NB4 (cell line): ENCODE data around the gene CCDC107.

Source experiments
- DNase-seq: peaks from one replicate; pipeline ENCODE4 v3.0.0; 2010; ENCODE audit warnings: low read depth
- H3K4me3 ChIP-seq: one replicate; pipeline ENCODE4 v1.5.1; 2011; ENCODE audit warnings: mild to moderate bottlenecking, low read depth, low read length, moderate library complexity
- MYC ChIP-seq: IDR thresholded peaks from 2 replicates; pipeline ENCODE4 v1.6.1; 2011; ENCODE audit warnings: low read depth, low read length
- POLR2A ChIP-seq: IDR thresholded peaks from 2 replicates; pipeline ENCODE4 v1.6.1; 2011; ENCODE audit warnings: mild to moderate bottlenecking; ENCODE audit not compliant: insufficient read length; ENCODE audit errors: extremely low read depth
- TF ChIP-seq, protein P1 (sequence below): IDR thresholded peaks from one replicate; pipeline ENCODE4 v1.5.1; 2012; ENCODE audit warnings: low read depth, low read length
- TF ChIP-seq, protein P2 (sequence below): IDR thresholded peaks from 2 replicates; pipeline ENCODE4 v1.6.1; 2011; ENCODE audit warnings: low read depth, low read length

Gene CCDC107

DNA sequence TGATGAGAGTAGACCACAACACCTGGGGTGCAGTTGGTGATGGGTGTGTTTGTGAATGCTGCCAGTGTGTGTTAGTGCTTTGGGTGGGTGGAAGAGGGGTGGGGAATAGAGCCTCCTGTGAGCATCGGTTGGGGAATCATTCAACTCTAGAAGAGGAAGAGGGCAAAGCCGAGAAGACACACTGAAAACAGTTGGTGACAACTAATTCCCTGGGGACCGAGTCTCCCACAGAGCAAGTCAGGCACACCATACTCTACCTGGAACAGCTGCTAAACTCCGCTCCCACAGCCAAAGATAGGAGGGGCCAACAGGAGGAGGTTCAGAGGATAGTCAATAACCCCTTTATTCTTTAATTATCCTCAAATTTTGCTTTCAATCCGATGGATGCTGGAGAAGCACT lies 8.5 kb downstream of the CCDC107 start:
- TF ChIP-seq POLR2A (no peak), MYC (no peak)
- TF ChIP-seq, protein P1, sequence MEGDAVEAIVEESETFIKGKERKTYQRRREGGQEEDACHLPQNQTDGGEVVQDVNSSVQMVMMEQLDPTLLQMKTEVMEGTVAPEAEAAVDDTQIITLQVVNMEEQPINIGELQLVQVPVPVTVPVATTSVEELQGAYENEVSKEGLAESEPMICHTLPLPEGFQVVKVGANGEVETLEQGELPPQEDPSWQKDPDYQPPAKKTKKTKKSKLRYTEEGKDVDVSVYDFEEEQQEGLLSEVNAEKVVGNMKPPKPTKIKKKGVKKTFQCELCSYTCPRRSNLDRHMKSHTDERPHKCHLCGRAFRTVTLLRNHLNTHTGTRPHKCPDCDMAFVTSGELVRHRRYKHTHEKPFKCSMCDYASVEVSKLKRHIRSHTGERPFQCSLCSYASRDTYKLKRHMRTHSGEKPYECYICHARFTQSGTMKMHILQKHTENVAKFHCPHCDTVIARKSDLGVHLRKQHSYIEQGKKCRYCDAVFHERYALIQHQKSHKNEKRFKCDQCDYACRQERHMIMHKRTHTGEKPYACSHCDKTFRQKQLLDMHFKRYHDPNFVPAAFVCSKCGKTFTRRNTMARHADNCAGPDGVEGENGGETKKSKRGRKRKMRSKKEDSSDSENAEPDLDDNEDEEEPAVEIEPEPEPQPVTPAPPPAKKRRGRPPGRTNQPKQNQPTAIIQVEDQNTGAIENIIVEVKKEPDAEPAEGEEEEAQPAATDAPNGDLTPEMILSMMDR = no peak
- TF ChIP-seq, protein P2, sequence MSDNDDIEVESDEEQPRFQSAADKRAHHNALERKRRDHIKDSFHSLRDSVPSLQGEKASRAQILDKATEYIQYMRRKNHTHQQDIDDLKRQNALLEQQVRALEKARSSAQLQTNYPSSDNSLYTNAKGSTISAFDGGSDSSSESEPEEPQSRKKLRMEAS = no peak
- H3K4me3 ChIP-seq = no peak overlapping the region
- DNase-seq = no peak

- TF ChIP-seq, protein P2 = no peak
- TF ChIP-seq MYC (no peak), POLR2A (no peak)
- TF ChIP-seq, protein P1 = no peak
- no peak overlapping the region for H3K4me3 ChIP-seq
- DNase-seq = no peak
Observed at GRCh38 chr9:35667939-35668338, 9.8 kb downstream of the CCDC107 start.

- no peak overlapping the region for H3K4me3 ChIP-seq
Observed at GRCh38 chr9:35669331-35670145, 11.4 kb downstream of the CCDC107 start.

DNA sequence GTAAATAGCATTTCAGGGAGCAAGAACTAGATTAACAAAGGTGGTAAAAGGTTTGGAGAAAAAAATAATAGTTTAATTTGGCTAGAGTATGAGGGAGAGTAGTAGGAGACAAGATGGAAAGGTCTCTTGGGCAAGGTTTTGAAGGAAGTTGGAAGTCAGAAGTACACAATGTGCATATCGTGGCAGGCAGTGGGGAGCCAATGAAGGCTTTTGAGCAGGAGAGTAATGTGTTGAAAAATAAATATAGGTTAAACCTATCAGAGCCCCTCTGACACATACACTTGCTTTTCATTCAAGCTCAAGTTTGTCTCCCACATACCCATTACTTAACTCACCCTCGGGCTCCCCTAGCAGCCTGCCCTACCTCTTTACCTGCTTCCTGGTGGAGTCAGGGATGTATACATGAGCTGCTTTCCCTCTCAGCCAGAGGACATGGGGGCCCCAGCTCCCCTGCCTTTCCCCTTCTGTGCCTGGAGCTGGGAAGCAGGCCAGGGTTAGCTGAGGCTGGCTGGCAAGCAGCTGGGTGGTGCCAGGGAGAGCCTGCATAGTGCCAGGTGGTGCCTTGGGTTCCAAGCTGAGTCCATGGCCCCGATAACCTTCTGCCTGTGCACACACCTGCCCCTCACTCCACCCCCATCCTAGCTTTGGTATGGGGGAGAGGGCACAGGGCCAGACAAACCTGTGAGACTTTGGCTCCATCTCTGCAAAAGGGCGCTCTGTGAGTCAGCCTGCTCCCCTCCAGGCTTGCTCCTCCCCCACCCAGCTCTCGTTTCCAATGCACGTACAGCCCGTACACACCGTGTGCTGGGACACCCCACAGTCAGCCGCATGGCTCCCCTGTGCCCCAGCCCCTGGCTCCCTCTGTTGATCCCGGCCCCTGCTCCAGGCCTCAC lies 15.3 kb downstream of the CCDC107 start, which contains the start of gene CA9:
Gene CA9, plus strand, starts transcription at position 797 of the 893 bp plus-strand sequence. Its CDS starts 32 bp downstream, at position 829.
- DNase-seq = no peak
- H3K4me3 ChIP-seq = no peak within 1 kb of the TSS

More at GRCh38 chr9:35669331-35670145, 11.4 kb downstream of the CCDC107 start:
- TF ChIP-seq, protein P2 = no peak
- no peak for DNase-seq

GRCh38 chr9:35674025-35674361 lies 15.9 kb downstream of the CCDC107 start:
- no peak for DNase-seq
- TF ChIP-seq MYC = no peak
- TF ChIP-seq POLR2A = no peak
- TF ChIP-seq, protein P2 = no peak
- TF ChIP-seq, protein P1 = no peak
- H3K4me3 ChIP-seq = no peak overlapping the region

More for the DNA sequence above, 15.3 kb downstream of the CCDC107 start, which contains the start of gene CA9:
- TF ChIP-seq MYC (no peak), POLR2A (no peak)
- TF ChIP-seq, protein P1 = no peak
- TF ChIP-seq, protein P2 = no peak

DNA sequence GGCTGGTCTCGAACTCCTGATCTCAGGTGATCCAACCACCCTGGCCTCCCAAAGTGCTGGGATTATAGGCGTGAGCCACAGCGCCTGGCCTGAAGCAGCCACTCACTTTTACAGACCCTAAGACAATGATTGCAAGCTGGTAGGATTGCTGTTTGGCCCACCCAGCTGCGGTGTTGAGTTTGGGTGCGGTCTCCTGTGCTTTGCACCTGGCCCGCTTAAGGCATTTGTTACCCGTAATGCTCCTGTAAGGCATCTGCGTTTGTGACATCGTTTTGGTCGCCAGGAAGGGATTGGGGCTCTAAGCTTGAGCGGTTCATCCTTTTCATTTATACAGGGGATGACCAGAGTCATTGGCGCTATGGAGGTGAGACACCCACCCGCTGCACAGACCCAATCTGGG lies 17.1 kb downstream of the CCDC107 start:
- DNase-seq = no peak
- TF ChIP-seq, protein P1 = no peak
- TF ChIP-seq, protein P2 = no peak
- TF ChIP-seq MYC = no peak
- TF ChIP-seq POLR2A = no peak
- H3K4me3 ChIP-seq = no peak overlapping the region
